ENCODE data around the gene ORMDL3. TPM values are rescaled to one million over a fixed set of nuclear protein-coding genes. Genes with fewer than 3 reads are reported as not detected.

ORMDL3 gene
- total RNA-seq, 1 donor from 2014 or later, result 37.9 TPM

GRCh38 chr17:39929646-39930407 lies 2.4 kb upstream of the ORMDL3 start:
- Histone ChIP-seq H3K4me3 (ENCODE audit: low read depth, low read length) (no peak overlapping the region), H3K36me3 (ENCODE audit: control insufficient read depth, insufficient read depth, low read length) (no peaks in the 10 kb centered on the region), H3K27me3 (ENCODE audit: control insufficient read depth, insufficient read depth, low read length) (no peaks in the 10 kb centered on the region)
- DNase-seq (ENCODE audit: low read depth), result no peak
- no peak for TF ChIP-seq CTCF (IDR thresholded peaks at IDR 0.05; ENCODE audit: insufficient read depth, low read length, poor library complexity, severe bottlenecking)

- TF ChIP-seq CTCF (IDR thresholded peaks at IDR 0.05; ENCODE audit: insufficient read depth, low read length, poor library complexity, severe bottlenecking), result no peak
- peak; percentile 78 for DNase-seq (ENCODE audit: low read depth)
- no peak overlapping the region for H3K4me3 ChIP-seq (ENCODE audit: low read depth, low read length)
These were observed 1.7 kb upstream of the ORMDL3 start for GRCh38 chr17:39928858-39929645.

GRCh38 chr17:39927929-39928857 lies 792 bp upstream of the ORMDL3 start:
- Histone ChIP-seq H3K4me3 (ENCODE audit: low read depth, low read length) (peak overlapping the region; percentile 94), H3K36me3 (ENCODE audit: control insufficient read depth, insufficient read depth, low read length) (peaks cover 1% of the 10 kb centered on the region), H3K27me3 (ENCODE audit: control insufficient read depth, insufficient read depth, low read length) (no peaks in the 10 kb centered on the region)
- DNase-seq (ENCODE audit: low read depth), result no peak
- TF ChIP-seq CTCF (IDR thresholded peaks at IDR 0.05; ENCODE audit: insufficient read depth, low read length, poor library complexity, severe bottlenecking), result no peak

More at GRCh38 chr17:39928858-39929645, 1.7 kb upstream of the ORMDL3 start:
- Histone ChIP-seq H3K36me3 (ENCODE audit: control insufficient read depth, insufficient read depth, low read length) (no peaks in the 10 kb centered on the region), H3K27me3 (ENCODE audit: control insufficient read depth, insufficient read depth, low read length) (no peaks in the 10 kb centered on the region)

GRCh38 chr17:39926588-39927100 lies 757 bp downstream of the ORMDL3 start:
- Histone ChIP-seq H3K27me3 (ENCODE audit: control insufficient read depth, insufficient read depth, low read length) (no peaks in the 10 kb centered on the region), H3K36me3 (ENCODE audit: control insufficient read depth, insufficient read depth, low read length) (peaks cover 1% of the 10 kb centered on the region), H3K4me3 (ENCODE audit: low read depth, low read length) (peak overlapping the region; percentile 94)
- TF ChIP-seq CTCF (IDR thresholded peaks at IDR 0.05; ENCODE audit: insufficient read depth, low read length, poor library complexity, severe bottlenecking), result no peak
- no peak for DNase-seq (ENCODE audit: low read depth)

GRCh38 chr17:39926135-39926587 lies 1.2 kb downstream of the ORMDL3 start:
- peak overlapping the region; percentile 94 for H3K4me3 ChIP-seq (ENCODE audit: low read depth, low read length)
- DNase-seq (ENCODE audit: low read depth), result no peak
- H3K27me3 ChIP-seq (ENCODE audit: control insufficient read depth, insufficient read depth, low read length), result no peaks in the 10 kb centered on the region
- H3K36me3 ChIP-seq (ENCODE audit: control insufficient read depth, insufficient read depth, low read length), result peaks cover 1% of the 10 kb centered on the region
- TF ChIP-seq CTCF (IDR thresholded peaks at IDR 0.05; ENCODE audit: insufficient read depth, low read length, poor library complexity, severe bottlenecking), result no peak

All from kidney epithelial cell (primary cell).